HG03460 (cell line): ENCODE results near the gene GRID2.
"Not testable (repeated sequence)": the region's sequence is repeated elsewhere in the genome, so short reads cannot be mapped to it uniquely, and the experiment has no call there.

ENCODE experiments used
- ATAC-seq: cut with Tn5 transposase; IDR thresholded peaks from one replicate; pipeline ENCODE4 v1.9.1; 2021; ENCODE audit not compliant: unreplicated experiment

The GRID2 gene

DNA sequence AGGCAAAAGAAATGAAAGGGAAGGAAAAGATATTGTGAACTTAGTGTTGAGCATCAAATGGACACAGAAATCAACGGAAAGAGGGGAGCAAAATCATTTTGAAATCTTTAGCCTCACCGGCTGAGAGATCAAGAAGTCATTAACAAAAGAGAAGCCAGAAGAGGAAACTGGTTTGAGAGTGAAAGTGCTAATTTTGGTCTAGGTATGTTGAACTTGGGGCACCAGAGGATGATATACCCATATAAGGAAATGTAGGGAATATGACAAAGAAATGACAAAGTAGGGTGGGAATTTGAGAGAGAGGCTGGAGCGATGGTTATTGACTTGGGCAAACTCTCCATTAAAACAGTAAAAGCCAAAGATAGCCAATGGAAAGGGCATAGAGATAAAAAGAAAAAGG is 1341.4 kb downstream of the GRID2 start:
- no peak for ATAC-seq

DNA sequence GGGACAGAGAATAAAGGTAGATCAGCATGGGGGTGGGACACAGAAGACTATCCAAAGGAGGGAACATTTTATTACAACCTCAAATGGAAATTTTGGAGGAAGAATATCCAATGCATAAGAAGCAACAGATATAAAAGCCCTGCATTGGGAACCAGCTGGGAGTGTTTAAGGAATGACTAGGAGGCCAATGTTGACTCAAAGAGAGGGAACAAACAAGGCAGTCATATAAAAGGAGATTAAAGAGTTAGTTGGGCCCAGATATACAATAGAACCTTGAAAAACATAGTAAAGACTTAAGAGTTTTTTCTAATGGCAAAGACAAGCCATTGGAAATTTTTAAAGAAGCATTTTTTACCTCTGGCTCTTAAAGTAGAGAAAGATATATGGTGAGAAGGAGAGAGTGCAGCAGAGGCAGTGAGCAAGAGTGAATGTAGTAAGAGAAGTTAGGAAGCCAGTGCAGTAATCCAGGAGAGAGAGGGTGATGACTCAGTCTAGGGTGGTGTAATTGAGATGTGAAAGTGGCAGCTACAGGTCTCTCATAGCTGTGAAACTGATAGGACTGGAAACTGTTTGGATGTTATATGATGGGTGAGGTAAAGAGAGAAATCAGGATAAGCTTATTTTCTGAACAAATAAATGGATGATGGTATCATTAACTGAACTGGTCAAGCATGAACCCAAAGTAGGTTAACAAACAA is 1342.6 kb downstream of the GRID2 start:
- peak; percentile 50 for ATAC-seq

DNA sequence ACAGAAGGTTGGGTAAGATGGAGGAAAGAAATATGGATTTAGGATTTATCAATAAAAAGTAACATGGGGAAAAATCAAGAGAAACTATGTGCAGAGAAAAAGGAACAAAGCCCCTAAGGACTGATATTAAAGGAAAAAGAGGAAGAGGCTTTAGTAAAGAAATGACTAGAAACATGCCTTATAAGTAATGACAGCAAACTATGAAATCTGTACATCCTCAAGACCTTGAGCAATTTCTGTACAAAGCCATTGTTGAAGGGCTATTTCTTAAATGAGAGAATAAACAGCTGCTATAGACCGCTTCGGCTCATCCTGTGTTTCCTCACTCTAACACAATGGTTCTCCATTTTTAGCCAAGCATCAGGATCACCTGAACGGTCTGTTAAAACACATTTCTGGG is 1344.5 kb downstream of the GRID2 start:
- ATAC-seq, result no peak

DNA sequence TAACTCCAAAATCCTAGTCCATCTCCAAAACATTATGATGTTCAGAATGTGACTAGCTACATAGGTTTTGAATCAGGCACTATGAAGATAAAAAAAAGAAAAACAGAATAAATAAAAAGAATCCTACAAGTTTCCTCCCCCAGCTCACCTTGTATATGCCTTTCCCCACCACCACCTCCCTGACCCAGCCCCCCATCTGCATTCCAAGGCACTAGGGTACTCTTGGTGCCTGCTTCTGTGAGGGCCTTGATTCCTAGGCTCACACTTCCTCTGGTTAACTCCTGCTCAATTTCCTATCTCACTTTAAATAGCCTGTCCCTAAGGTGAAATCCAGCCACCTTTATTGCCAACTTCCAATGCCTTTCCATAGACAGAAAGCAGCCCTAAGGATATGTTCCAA is 1346.1 kb downstream of the GRID2 start:
- no peak for ATAC-seq

DNA sequence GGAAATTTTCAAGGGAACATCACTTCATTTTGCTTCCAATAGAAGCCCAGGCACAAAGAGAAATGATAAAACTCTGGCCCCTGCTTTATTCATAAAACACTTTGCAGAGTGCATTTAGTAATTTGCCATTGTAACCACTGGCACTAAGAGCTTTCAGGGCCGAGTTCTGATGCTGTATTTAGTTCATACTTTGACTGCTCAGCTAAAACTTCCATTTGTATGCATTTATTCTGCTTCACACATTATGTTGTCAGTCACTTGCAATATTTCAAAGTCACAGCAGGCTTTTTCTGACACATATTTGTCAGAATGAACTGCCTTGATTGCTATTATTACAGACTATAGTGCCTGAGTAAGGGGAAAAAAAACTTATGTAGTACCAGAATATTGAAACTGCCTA is 1350.4 kb downstream of the GRID2 start:
- ATAC-seq, result no peak

DNA sequence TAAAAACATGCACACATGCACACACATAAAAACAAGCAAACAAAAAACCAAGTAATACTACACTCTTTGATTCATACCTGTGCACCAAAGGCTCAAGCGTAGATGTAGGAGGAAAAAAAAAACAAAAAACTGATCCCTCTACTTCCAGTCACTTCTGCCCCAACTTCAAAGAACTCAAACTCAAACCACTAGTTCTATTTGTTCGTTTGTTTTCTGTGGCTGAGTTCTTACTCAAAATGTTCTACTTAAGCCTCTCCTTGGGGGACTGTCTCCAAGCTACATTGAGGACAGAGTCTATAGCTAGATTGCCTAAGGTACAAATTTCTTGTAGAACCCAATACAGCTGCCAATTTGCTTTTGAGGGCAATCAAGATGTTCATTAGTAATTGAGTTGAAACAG is 1353.8 kb downstream of the GRID2 start:
- ATAC-seq, result no peak

DNA sequence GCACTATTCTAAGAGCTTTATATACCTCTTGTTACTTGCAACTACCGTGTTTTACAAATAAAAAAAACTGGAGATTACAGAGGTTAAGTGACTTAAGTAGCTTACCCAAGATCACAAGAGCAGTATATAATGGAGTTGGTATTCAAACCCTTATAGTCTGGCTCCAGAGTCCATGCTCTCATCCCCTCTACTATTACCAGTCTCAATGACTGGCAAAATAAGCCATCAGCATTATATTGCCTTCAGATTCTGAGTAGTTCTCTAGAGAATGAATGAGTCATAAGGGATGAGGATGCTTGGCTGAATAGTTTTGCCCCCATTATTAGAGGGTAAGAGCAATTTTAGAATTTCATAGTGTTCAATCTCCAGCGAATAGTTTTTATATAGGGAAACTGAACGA is 1354.7 kb downstream of the GRID2 start:
- ATAC-seq, result no peak

DNA sequence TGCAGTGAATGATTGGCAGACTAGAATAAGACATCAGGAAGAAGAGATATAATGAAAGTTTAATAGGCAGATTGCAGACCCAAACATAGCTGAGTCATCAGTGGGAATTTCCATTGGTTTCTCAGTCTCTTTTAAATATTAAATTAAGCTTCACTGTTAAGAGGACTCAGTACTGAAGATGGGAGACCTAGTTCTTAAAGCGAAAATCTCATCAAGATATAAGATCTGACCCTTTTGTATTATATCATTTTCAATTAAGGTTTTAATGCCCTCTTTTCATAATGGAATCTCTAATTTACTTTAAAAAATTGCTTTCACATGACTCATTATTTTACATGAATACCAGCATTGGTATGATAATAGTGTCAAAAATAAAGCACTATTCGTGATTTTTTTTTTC is 1355.9 kb downstream of the GRID2 start:
- ATAC-seq, result no peak

DNA sequence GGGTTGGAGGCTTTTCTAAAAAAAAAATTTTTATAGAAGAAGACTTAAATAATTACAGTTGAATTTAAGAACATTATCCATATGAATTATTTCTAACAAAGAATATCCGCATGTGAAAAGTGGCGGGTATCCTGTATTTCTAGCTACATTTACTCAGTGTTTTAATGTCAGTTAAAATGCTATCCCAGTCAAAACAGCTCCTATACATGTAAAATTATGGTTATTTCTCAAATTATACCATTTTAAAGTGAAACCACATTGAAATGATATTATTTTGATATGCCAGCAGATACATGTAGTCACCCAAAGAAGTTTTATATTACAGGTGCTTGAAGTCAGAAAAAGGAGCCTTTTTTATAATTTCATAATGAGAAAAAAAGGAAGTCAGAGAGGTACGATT is 1356.3 kb downstream of the GRID2 start:
- no peak for ATAC-seq

DNA sequence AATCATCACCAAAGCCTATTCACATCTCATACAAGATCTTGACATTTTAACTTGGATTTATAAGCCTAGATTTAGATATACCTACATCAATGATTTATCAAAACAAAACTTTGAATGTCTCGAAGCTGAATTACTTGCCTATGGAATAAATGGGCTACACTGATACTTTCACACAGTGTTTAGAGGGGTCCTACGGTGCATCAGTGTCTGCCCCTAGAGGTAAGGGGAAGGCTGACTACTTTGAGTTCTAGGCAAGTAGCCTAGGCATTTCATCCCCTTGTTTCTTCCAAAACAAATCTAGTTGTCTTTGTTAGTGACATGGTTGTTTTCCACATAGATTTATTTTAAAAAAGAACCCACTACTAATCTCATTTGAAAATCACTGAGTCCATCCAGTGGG is 1366.7 kb downstream of the GRID2 start:
- ATAC-seq, result no peak

DNA sequence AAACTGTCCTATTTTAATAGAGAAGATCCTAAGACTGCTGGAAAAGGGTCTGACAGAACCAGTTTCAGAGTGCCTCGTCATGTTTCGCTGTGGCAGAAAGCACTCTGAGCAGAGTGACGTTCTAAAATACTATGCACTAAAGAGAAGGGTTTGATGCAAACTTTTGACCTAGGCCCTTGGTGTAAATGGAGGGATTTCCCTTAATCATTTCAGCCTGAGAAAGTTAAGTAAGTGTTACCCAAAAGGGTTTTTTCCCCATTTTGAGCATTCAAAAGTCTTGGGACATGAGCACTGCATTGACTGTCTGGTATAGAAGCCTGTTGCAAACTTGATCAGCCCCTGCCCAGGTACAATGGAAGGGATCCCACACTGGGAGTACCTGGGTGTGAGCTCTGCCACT is 1367.3 kb downstream of the GRID2 start:
- no peak for ATAC-seq

DNA sequence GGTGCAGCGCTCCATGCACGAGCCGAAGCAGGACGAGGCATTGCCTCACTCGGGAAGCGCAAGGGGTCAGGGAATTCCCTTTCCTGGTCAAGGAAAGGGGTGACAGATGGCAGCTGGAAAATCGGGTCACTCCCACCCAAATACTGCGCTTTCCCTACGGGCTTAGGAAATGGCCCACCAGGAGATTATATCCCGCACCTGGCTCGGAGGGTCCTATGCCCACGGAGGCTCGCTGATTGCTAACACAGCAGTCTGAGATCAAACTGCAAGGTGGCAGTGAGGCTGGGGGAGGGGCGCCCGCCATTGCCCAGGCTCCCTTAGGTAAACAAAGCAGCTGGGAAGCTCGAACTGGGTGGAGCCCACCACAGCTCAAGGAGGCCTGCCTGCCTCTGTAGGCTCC is 1373.2 kb downstream of the GRID2 start:
- not testable (repeated sequence) for ATAC-seq

DNA sequence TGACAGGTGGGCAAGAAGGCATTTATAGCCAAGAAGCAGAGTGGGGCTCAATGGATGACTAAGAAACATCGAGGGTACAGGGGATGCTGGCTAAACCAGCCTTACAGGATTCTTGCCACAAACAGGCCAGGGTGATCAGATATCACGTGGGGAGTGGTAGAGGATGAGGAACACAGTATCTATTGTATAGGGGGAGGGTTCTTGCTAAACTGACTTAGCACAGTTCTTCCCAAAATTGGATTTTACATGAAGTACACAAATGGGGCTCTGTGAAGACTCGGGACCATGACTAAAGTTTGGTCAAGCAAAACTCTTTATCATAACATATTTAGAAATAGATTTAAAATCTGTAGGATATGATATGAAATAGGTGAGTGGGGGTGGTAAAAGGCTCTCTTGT is 1380.8 kb downstream of the GRID2 start:
- no peak for ATAC-seq

DNA sequence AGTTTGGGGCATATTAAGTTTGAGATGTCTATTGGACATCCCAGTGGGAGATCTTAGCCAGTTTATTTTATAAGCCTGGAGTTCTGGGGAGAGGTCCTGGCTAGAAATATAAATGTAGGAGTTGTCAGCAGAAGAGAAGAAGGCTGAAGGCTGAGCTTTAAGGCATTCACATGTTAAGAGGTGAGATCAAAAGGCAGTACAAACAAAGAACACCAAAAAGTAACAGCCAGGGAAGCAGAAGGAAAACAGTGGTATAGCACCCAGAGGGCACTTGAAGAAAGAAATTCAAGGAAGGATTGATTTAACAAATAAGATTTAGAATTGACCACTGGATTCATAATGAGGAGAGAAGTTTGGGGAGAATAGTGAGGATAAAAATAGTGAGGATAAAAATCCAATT is 1383.5 kb downstream of the GRID2 start:
- no peak for ATAC-seq

DNA sequence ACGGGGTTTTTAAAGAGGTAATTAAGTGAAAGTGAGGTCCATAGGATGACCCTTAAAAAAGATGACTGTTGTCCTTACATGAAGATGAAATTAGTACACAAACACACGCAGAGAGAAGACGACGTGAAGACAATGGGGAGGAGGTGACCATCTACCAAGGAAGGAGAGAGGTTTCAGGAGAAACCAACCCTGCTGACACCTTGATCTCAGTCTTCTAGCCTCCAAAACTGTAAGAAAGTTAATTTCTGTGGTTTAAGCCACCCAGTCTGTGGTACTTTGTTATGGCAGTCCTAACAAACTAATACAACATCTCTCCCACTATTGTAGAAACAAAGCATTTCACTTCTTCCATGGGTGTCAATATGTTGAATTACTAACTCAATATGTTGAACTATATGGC is 1385.2 kb downstream of the GRID2 start:
- no peak for ATAC-seq

DNA sequence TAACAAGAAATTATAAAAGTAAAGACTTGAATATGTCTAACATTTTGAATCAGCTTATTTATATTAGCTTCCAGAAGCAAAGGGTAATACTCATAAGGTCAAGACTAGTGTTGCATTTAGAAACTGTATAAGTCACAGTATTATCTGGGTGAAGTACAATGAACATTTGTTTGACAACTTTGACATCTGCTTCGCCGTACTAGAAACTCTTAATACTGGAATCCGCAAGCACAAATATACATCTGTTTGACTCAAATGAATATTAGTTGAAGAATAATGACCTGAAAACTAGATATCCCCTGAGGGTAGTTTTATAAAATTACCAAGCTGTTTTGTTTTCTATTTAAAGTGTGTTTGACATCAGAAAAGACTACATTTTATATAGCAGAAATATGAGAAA is 1389.4 kb downstream of the GRID2 start:
- no peak for ATAC-seq

DNA sequence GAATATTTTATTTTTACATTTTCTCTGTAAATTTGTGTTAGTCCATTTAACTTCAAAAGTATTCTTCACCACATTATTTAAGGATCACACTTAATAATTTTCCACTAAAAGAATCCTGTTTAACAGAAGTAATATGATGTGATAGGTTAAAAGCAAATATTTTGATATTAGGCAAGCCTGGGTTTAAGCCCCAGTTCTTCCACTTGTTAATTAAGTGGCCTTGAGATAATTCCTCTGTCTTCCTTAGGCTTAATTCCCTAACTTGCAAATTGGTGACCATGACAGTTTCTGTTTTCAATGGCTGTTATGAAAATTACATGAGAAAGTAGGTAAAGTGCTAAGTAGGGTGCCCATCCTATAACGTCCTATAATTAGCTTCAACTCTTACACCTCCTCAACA is 1394.9 kb downstream of the GRID2 start:
- ATAC-seq, result no peak

DNA sequence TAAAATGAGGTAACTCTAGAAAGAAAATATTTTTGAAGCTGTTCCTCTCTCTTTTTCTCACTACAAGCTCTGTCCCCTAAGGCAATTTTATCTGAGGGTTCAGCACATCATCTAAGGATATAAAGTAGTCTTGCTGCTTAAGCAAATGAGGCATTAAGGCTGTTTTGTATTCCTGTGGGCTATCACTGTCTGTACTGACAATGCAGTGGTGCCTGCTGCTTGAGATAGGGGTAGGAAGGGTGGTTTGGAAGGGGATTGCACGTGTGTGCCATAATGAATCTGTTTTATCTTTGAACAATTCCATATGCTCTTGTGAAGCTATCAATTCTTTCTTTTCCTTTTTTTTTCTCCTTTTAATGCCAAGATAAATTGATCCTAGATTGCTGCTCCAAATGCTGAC is 1396.8 kb downstream of the GRID2 start:
- ATAC-seq, result no peak

DNA sequence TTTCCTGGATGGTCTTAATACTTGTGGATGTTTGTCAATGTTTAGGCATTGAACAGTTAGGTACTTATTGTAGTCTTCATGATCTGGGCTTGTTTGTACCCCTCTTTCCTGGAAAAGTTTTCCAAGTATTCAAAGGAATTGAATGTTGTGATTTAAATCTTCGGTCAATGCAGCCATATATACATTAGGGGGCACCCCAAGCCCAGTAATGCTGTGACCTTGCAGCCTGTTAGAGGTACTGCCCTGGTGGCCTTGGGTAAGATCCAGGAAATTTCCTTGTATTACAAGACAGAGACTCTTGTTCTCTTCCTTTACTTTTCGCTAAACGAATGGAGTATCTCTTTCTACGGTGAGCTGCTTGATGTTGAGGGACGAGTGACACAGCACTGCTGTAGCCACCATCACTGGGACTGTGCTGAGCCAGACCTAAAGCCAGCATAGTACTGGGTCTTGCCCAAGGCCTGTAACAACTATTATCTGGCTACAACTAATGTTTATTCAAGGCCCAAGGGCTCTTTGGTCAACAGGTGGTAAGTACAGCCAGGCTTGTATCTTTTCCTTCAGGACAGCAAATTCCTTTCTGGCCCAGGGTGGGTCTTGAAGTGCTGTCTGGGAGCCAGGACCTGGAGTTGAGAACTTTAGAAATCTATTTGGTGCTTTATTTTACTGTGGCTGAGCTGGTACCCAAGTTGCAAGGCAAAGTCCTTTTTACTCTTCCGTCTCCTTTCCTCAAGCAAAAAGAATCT is 1406.5 kb downstream of the GRID2 start:
- ATAC-seq, result peak; percentile 69

DNA sequence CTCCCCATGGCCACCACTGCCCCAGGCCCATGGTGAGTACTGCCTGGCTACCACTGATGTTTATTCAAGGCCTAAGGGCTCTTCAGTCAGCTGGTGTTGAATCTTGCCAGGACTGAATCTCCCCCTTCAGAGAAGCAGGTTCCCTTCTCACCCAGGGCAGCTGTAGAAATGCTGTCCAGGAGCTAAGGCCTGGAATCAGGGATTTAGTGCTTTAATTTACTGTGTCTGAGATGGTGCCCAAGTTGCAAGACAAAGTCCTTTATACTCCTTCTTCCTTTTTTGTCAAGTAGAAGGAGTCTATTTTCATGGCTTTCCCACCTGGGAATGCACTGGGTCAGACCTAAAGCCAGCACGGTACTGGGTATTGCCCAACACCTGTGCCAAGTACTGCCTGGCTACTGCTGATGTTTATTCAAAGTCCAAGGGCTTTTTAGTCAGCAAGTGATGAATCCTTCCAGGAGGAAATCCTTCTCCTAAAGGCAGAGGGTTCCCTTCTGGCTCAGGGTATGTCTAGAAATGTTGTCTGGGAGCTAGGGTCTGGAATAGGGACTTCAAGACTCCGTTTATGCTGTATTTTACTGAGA is 1407.2 kb downstream of the GRID2 start:
- ATAC-seq, result no peak

DNA sequence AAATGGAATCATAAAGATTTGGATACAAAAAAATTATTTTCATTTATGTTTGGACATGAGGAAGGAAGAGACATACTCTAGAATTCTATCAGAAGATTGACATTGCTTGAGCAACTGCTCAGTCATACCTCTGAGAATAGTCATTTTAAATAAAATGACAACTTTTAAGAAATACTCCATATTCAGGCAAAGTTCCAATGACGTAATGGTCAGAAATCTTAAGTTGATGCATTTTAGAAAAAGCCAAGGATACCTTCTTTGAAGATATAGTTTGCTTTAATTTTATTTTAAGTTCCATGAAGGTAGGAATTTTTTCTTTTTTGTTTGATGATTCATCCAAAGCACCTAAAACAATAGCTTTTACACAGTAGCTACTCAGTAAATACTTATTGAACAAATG is 1414.5 kb downstream of the GRID2 start:
- ATAC-seq, result no peak

DNA sequence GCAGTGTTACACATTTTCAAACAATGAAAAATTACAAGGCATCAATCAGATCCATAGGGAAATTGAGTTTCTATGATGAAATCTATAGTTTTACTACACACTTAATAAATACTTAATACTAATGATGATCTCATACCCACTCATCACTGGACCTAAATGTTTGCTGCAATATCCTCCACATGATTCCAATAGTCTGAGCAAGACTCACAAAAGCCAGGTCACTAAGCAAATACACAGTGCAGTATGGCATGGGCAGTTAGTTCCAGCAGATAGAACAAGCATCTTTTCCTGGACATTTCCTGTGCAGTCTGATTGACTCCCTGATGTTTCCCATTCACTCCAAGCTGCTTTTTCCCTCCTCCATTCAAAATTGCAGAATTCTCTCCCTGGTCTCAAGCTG is 1415.8 kb downstream of the GRID2 start:
- ATAC-seq, result no peak
